GM19193 (cell line): ENCODE measurements around the gene SMKR1.

Experiments used
- POLR2A ChIP-seq: IDR thresholded peaks from 4 replicates; pipeline ENCODE4 v1.6.1; 2011; ENCODE audit not compliant: insufficient read depth, insufficient read length; ENCODE audit errors: extremely low read depth

SMKR1 gene

GRCh38 chr7:129538790-129539189, 36.5 kb downstream of the SMKR1 start:
- no peak for TF ChIP-seq POLR2A

- no peak for TF ChIP-seq POLR2A
Measured at GRCh38 chr7:129540340-129540739, 38.0 kb downstream of the SMKR1 start.

GRCh38 chr7:129544700-129545099, 42.4 kb downstream of the SMKR1 start:
- TF ChIP-seq POLR2A = no peak

- TF ChIP-seq POLR2A = no peak
Measured at GRCh38 chr7:129550693-129551360, 48.5 kb downstream of the SMKR1 start.

DNA sequence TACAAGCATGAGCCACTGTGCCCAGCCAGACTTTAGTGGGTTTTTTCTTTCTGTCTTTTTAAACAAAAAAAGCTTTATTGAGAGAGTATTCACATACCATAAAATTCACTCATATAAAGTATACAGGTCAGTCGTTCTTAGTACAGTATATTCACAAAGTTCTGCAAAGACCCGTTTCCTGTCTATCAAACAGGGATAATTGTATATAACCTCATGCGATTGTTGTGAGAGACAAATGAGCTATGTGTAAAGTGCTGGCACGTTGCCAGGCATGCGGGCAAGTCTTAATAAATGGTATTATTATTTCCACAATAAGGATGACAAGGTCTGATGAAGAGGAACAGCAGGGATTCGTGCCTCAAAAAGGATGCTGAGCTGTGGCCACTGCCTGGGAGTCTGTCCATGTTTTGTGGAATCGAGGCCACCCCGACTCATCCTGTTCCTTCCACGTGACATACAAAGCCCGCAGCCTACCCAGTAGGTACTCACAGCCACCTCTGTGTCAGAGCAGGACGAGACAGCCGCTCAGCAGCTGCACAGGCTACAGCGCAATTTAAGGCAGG, 51.6 kb downstream of the SMKR1 start:
- TF ChIP-seq POLR2A = no peak

DNA sequence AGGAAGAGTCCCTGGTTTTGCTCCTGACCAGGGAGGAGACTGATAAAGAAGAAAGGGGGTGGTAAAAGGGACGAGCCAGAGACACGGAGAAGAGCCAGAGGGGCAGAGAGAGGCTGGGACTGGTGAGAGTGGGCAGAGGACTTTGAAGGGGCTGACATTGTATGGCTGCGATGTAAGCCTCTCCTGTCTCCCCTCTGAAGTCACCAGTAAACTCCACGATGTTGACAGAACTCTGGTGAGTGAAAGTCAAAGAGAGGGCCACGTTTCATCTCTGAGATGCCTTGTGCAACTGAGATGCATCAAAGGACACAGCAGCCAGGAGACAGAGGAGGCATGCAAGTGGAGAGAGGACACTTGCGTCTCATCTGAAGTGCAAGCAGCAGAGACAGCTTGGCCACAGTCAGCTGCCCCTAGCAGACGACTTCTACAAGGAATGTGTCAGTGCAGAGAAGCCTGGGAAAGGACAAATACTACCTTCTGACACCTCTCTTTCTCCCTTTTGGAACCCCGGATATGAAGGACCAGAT, 54.3 kb downstream of the SMKR1 start:
- no peak for TF ChIP-seq POLR2A

GRCh38 chr7:129557686-129558481, 55.6 kb downstream of the SMKR1 start:
- TF ChIP-seq POLR2A = no peak

GRCh38 chr7:129559564-129559963, 57.2 kb downstream of the SMKR1 start:
- no peak for TF ChIP-seq POLR2A

DNA sequence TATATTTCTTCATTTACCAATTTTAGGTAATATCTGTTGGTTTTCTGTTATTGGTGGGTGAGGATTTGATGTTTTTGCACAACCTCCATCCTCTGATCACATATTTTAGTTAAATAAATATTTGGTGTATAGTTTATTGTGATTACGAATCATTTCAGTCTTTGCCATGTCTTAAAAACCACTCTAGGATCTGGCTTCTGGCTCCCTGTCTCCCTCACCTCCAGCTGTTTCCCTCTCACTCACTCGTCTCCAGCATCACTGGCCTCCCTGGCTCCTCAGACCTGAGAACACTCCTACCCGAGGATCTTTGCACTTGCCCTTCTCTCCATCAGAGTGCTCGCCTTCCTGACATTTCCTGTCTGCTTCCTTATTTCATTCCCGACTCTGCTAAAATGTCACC, 58.5 kb downstream of the SMKR1 start:
- no peak for TF ChIP-seq POLR2A

DNA sequence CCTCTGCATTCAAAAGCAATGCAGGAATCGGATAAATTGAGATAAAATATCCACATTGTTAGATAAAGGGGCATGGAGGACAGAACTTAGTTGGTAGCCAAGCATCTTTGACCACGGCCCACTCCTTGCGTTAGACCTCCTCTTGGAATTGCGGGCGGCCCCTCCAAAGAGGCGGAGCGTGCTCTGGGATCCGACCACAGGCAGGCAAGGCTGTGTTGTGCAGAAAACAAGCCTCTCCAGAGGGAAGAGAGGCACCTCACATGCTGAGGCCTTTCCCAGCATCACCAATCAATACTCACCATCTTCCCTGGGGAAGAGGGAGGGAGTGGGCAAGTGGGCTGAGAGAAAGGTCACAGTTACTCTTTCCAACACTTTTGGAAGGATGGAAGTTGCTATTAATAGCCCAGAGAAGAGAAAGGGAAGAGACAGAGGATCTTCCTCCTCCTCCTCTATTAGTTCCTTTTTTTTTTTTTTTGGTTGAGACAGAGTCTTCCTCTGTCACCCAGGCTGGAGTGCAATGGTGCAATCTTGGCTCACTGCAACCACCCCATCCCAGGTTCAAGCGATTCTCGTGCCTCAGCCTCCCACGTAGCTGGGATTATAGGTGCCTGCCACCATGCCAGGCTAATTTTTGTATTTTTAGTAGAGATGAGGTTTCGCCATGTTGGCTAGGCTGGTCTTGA, 59.5 kb downstream of the SMKR1 start:
- no peak for TF ChIP-seq POLR2A
